HG02642 (cell line): Measurements from ENCODE around the gene VSIG4.
"Not testable (repeated sequence)": the region's sequence is repeated elsewhere in the genome, so short reads cannot be mapped to it uniquely, and the experiment has no call there.

Experiments
- ATAC-seq: cut with Tn5 transposase; IDR thresholded peaks from one replicate; pipeline ENCODE4 v1.9.1; 2021; ENCODE audit warnings: mild to moderate bottlenecking; ENCODE audit not compliant: unreplicated experiment, poor library complexity

The VSIG4 gene

GRCh38 chrX:66039944-66040343 is at the start of gene VSIG4:
TSS of gene VSIG4 (minus strand) at chrX:66040080. CDS start at chrX:66039998, 82 bp downstream.
- ATAC-seq: no peak

GRCh38 chrX:66076801-66077200 is 36.9 kb upstream of the VSIG4 start:
- no peak for ATAC-seq

- ATAC-seq: peak; percentile 71
Observed at GRCh38 chrX:66074920-66075879, 35.3 kb upstream of the VSIG4 start.

- ATAC-seq: no peak
Observed at GRCh38 chrX:66071126-66071525, 31.2 kb upstream of the VSIG4 start.

- no peak for ATAC-seq
Observed at GRCh38 chrX:66064261-66064660, 24.4 kb upstream of the VSIG4 start.

- not testable (repeated sequence) for ATAC-seq
Observed at GRCh38 chrX:66057019-66057418, 17.1 kb upstream of the VSIG4 start.

- no peak for ATAC-seq
Observed at GRCh38 chrX:66054978-66055377, 15.1 kb upstream of the VSIG4 start.

GRCh38 chrX:66053414-66053813 is 13.5 kb upstream of the VSIG4 start:
- ATAC-seq: no peak

GRCh38 chrX:66051980-66052379 is 12.1 kb upstream of the VSIG4 start:
- ATAC-seq: no peak

GRCh38 chrX:66050140-66050569 is 10.3 kb upstream of the VSIG4 start:
- ATAC-seq: no peak

GRCh38 chrX:66049056-66049455 is 9.2 kb upstream of the VSIG4 start:
- ATAC-seq: no peak

GRCh38 chrX:66046612-66047235 is 6.8 kb upstream of the VSIG4 start:
- ATAC-seq: peak; percentile 66

- ATAC-seq: no peak
Observed at GRCh38 chrX:66045894-66046293, 6.0 kb upstream of the VSIG4 start.

GRCh38 chrX:66043584-66043983 is 3.7 kb upstream of the VSIG4 start:
- no peak for ATAC-seq

- ATAC-seq: peak; percentile 66
Observed at GRCh38 chrX:66042307-66043077, 2.6 kb upstream of the VSIG4 start.

GRCh38 chrX:66038115-66038514 is 1.8 kb downstream of the VSIG4 start:
- ATAC-seq: no peak

- ATAC-seq: no peak
Observed at GRCh38 chrX:66036231-66036630, 3.6 kb downstream of the VSIG4 start.

- no peak for ATAC-seq
Observed at GRCh38 chrX:66035667-66036066, 4.2 kb downstream of the VSIG4 start.

- no peak for ATAC-seq
Observed at GRCh38 chrX:66030505-66031317, 9.2 kb downstream of the VSIG4 start.

GRCh38 chrX:66028936-66029335 is 10.9 kb downstream of the VSIG4 start:
- ATAC-seq: no peak
